Activated CD8-positive, alpha-beta memory T cell treated with anti-CD3 and anti-CD28 coated beads, Interleukin-2, amount 50 U/mL, for 48 hours (primary cell): ENCODE results near the gene SLC16A2.

ENCODE experiments used
- DNase-seq: peaks from one replicate; pipeline ENCODE4 v3.0.0-alpha.2; 2020

Gene SLC16A2

DNA sequence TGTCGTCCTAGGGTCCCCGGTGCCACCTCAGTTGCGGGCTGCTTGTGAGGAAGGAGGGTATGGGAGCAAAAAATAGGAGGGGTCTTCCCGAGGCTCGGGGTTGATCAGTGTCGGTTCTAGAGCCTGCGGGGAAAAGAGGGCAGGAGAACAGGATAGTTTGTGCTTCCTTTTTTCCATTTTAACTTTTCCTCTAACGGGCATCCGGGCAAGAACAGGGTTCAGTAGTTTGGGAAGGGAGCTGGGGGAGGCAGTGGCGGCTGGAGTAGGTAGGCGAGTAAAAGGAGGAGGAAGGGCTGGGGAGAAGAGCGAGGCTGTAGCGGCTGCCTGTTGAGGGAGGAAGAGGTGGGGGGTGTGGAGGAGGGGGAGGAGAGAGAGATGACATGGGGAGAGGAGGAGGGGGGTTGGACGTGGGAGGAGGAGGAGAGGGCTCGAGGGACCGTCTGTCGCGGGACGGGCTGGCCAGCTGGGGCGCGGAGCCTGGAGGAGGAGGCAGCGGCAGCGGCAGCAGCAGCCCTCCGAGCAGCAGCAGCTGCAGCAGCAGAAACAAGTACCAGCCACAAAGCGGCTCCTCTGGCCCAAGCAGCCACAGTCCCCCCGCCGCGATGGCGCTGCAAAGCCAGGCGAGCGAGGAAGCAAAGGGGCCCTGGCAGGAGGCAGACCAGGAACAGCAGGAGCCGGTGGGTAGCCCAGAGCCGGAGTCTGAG lies at the start of gene SLC16A2:
Gene SLC16A2, plus strand, starts transcription at position 458 of the 704 bp plus-strand sequence. Its CDS starts 145 bp downstream, at position 603.
- peak; percentile 59 for DNase-seq

DNA sequence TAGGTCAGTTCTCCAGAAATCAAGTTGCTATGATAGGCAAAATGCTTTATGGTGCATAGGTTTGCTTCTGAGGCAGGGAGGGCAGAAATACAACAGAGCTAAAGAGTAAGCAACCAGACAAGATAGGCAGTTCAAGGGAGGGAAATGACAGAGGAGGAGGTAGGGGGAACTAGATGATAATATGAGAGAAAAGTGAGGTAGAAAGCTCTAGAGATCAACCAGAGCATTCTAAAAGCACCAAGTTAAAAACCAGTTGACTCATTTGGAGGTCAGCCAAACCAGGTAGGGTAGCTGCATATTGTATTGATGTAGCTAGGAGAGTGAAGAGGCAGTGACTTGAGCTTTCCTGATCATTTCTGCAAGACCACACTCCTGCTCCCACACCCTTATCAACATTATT lies 49.0 kb upstream of the SLC16A2 start:
- DNase-seq, result no peak

DNA sequence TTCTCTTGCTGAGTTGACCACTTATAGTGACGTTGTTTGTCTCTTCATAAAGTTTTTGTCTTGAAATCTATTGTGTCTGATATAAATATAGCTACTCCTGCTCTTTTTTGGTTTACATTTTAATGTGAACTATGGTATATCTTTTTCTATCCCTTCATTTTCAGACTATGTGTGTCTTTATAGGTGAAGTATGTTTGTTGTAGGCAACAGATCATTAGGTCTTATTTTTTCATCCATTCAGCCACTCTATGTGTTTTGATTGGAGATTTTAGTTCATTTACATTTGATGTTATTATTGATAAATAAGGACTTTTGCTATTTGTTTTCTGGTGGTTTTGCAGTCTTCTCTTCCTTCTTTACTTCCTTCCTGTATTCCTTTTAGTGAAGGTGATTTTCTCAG lies 44.0 kb upstream of the SLC16A2 start:
- DNase-seq, result no peak

GRCh38 chrX:74382613-74383012 lies 38.7 kb upstream of the SLC16A2 start:
- peak; percentile 66 for DNase-seq

- DNase-seq, result no peak
These were observed 37.7 kb upstream of the SLC16A2 start for GRCh38 chrX:74383611-74384010.

DNA sequence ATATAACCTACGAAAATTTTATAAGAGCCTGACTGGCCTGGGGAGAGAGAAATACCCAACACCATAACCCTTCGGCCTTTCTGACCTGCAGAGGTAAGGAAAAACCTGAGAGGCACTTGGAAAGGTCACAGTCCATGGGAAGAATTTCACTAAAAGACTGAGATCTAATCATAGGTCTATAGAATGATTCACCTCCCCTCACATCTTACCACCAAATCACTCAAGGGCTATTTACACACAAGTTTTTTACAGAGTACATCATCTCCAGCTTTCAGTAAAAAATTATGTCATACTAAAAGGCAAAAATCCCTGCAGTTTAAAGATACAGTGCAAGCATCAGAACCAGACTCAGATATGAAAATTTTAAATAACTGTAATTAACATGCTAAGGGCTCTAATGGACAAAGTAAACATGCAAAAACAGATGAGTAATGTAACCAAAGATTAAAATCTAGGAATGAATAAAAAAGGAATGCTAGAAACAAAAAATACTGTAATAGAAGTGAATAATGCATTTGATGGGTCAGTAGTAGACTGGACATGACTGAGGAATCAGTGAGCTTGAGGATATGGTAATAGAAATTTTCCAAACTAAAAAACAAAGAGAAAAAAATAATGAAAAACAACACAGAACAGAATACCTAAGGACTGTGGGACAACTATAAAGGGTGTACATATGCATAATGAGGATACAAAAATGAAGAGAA lies 32.1 kb upstream of the SLC16A2 start:
- DNase-seq, result no peak

- DNase-seq, result no peak
These were observed 25.7 kb upstream of the SLC16A2 start for GRCh38 chrX:74395556-74395955.

DNA sequence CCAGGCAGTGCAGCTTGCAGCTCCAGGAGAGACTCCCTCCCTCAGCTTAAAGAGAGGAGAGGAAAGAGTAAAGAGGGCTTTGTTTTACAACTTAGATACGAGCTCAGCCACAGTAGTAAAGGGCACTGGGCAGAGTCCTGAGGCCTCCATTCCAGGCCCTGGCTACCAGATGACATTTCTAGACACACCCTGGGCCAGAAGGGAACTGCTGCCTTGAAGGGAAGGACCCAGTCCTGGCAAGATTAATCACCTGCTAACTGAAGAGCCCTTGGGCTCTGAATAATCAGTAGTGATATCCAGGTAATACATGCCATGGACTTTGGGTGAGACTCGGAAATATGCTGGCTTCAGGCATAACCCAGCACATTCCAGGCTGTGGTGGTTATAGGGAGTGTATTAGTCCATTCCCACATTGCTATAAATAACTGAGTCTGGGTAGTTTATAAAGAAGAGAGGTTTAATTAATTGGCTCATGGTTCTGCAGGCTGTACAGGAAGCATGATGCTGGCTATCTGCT lies 15.3 kb upstream of the SLC16A2 start:
- DNase-seq, result no peak

- DNase-seq, result no peak
These were observed 13.0 kb upstream of the SLC16A2 start for GRCh38 chrX:74408304-74408703.

DNA sequence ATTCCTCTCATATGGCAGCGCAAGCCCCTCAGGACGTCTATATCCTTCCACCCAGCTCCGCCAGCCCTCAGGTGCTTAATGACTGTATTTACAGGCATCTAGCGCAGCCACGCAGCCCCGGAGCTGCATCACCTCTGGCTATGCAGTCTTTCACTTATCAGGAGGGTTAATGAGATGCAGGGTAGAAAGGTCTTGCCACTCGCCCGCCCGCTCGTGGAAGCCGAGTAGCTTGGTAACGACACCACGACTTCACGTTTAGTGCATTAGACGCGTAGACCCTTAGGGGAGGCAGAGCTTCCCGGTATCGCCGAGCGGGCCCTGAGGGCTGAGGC lies 1.5 kb upstream of the SLC16A2 start:
- DNase-seq, result peak; percentile 49

GRCh38 chrX:74420196-74421035 lies 877 bp upstream of the SLC16A2 start:
- peak; percentile 52 for DNase-seq

DNA sequence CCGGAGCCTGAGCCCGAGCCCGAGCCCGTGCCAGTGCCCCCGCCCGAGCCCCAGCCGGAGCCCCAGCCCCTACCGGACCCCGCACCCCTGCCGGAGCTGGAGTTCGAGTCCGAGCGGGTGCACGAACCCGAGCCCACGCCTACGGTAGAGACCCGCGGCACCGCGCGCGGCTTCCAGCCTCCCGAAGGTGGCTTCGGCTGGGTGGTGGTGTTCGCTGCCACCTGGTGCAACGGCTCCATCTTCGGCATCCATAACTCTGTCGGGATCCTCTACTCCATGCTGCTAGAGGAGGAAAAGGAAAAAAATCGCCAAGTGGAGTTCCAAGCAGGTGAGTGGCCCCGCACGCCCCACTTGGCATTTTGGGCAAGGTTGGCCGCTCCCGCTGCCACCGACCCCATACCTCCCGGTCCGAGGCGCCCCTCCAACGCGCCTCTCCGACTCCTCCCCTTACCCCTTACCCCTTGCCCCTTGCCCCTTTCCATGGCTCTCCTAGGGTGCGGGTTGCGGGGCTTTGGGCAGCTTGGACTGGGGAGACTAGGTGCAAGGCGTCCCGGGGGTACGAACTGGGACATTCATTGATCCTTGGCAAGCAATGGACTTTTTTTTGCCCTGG lies 553 bp downstream of the SLC16A2 start:
- DNase-seq, result peak; percentile 49

DNA sequence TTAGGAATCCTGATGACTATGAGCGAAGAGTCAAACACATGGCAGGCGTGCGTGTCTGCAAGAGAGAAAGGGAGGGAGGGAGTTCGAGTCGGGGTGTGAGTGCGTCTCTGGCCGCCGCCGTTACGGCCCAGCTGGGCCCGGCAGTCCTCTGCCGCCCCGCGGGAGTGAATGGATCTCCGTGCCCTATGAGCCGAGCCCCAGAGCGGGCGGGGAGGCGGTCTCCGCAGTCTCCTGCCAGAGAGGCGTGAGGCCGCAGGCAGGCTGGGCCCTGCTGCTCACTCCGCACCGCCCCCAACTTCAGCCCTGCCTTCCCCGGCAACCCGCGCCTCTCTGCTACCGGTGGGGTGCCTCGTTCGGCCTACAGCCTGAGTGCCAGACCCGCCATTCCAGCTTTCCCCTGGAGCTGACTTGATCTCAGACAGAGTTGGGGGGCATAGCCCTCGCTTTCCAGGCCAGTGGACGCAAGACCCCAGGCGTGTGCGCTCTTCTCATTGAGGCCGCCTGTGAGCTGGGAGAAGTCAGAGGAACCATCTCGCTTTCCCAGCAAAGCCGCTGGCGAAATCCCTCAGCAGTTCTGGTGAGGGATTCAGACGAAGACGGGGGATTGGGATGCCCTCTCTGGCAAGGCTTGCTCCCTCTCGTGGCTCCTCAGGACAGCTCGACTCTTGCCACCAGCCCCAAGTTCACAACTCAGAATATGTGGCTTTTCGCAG lies 1.4 kb downstream of the SLC16A2 start:
- DNase-seq, result no peak

GRCh38 chrX:74423289-74423998 lies 2.2 kb downstream of the SLC16A2 start:
- DNase-seq, result no peak

DNA sequence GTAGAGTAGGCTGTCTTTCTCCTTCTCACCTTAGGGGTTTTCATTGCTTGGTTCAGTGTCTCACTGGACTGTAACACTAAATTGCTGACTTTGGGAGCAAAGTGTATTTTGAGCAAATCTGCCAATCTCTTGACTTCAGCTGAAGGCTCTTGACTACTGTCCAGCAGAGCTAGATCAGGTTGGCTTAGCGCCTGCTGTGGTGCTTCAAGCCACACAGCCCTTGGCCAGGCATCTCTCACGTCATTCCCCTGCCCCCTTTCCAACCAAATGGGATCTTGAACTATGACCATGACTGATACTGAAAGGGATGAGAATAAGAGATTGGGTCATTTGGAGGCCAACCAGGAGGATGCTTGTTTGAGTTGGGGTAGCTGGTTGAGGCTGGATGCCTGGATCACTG lies 4.8 kb downstream of the SLC16A2 start:
- no peak for DNase-seq

GRCh38 chrX:74426615-74427014 lies 5.3 kb downstream of the SLC16A2 start:
- no peak for DNase-seq

DNA sequence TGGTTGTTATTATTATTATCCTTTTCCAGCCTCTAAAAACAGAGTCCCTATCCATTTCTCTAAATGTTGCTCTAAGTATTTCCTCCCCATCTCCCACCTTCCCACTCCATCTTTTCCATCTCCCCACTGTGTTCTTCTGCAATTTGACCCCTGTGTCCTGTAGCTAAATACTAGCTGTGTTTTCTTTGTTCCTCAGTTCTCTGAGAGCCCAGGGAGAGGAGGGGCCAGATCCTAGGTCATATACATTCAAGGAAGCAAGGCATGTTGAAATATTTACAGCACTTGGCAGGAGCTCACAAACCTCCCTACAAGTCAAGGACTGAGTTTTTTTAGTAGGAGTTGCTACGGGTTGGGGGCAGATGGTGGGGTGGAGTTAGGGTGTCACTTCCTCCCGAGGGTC lies 10.5 kb downstream of the SLC16A2 start:
- no peak for DNase-seq

DNA sequence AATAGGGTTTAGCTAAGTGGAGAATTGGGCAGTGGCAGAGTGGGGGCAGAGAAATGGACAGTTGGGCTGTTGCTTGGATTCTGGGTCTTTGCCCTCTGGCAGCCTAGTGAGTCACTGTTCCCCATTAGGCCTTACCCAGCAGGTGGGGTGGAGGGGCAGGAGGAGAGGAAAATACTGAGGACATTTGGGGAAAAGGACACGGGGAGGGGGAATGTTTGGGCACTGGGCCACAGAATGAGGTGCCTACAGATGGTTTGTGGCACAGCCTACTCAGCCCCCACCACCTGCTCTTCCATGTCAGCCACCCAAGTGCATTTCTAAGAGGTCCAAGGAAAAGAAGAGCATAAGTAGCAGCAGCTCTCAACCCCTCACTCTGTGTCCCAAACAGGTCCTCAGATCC lies 13.0 kb downstream of the SLC16A2 start:
- no peak for DNase-seq

DNA sequence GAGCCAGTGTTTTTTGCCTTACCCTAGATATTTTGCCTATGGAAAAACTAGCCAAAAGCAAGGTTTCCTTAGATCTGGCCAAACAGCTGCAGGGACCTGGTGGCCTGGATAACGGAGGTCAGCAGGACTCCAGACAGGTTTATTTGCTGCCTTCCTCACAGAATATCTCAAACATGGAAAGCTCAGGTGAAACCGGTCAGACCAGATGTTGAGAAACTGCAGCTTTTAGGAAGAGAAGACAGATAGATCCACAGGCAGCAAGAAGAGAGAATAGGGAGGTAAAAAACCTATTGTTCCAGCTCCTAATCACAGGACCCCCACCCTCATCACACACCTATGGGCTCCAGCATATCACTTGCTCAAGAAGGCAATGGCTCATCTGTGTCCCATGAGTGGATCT lies 16.2 kb downstream of the SLC16A2 start:
- DNase-seq, result no peak

DNA sequence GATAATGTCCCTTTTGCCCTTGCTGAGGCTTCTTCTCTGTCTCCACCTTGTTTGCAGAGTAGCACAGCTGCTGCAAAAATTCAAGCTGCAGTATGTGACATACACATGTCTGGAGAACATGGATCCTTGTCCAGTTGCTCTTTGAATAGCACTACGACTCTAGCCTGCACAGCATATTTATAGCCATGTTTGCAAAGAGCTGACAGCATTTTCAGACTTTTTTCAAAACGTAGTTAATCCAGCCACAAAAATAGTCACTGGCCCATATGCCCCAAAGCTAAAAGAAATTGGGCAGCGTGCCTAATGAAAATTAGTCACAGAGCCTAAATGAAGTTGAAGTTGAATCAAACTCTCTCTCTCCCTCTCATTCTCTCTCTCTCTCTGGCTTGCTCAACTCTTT lies 17.5 kb downstream of the SLC16A2 start:
- DNase-seq, result no peak

GRCh38 chrX:74445099-74445498 lies 23.8 kb downstream of the SLC16A2 start:
- no peak for DNase-seq

DNA sequence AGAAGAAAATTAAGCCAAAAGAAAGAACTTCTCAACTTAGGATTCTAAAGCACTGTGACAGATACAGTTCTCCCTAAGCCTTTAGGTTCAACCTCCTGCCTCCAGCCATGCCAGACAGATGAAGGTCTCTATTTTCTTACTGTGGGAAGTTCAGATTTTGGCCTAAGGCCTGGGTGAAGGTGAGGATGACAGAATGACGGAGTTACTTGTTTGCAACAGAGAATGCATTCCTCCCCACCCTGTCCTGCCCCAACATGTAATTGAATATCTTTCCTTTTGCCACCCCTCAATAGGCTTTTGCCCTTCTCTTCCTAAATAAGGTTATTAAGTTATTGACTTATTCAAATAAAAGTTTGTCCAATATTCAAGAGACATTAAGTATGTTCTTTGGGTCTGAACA lies 25.6 kb downstream of the SLC16A2 start:
- DNase-seq, result no peak
